Suprapubic skin (tissue), 3 donors: ENCODE results near the gene C3orf49.

Experiments
- CTCF ChIP-seq, 2 donors: fragments of 200-600 bp in 1 of 2; fragments of 450-650 bp in 1 of 2; sonication (generic) in 1 of 2; IDR thresholded peaks; one replicate each; pipeline ENCODE4 v1.5.1; 2016 to 2019; ENCODE audit warnings: antibody characterized with exemption in 2 of 2, mild to moderate bottlenecking in 1 of 2, moderate library complexity in 1 of 2
- EP300 ChIP-seq: sonication (generic); formaldehyde crosslinking; IDR thresholded peaks from one replicate; pipeline ENCODE4 v1.6.1; 2017; ENCODE audit warnings: antibody characterized with exemption

GRCh38 chr3:63803911-63804310, 15.2 kb upstream of the C3orf49 start:
- no peak for TF ChIP-seq CTCF (IDR thresholded peaks at IDR 0.05)
- no peak for TF ChIP-seq EP300
